ENCODE data around the gene S100A11. TPM values are rescaled to one million over a fixed set of nuclear protein-coding genes. Genes with fewer than 3 reads are reported as not detected.

S100A11 gene
- total and polyA plus RNA-seq, 9 of the 15 experiments (the other 6 are each of a cell fraction or from before 2014, with no cell fraction given), result 131 to 808 (median 235) TPM

DNA sequence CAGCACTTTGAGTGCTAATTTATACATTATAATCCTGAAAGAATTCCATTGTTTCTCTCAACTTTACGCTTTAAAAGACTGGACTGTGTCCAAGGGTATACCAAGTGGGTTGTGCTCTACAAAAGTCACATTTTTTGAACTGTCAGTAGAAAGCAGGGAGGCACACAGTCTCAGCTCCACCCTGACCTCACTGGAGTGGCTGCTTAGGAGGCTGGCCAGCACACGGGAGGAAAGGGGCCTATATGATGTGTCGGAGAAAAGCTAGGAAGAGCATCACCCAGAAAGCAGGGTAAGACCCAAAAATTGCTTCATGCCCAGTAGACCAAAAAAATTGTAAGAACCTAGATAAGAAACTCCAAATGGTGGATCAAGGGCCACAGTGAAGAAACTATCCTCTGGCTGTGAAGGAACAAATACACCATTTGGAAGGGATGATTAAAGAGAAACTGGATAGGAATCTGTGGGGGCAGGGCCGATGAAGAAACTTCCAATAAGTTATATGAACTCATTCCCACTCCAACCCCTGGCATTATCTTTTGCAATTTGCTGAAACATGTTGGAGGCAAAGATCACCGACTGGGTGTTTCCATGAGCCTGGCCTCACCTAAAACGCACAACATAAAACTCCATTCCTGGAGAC is 45.0 kb downstream of the S100A11 start:
- POLR2A ChIA-PET, result interaction anchor here (0.8 to 1.1 kb wide), 2 partner anchors 16 to 24 kb away, joined by 3 read pairs; no protein-coding TSS in a partner anchor
- Histone ChIP-seq H3K4me3 (no peak overlapping the region), H3K4me2 (ENCODE audit: insufficient read depth, low read length) (peak overlapping the region; percentile 77), H3K36me3 (ENCODE audit: control insufficient read depth, insufficient read depth, low read length) (no peaks in the 10 kb centered on the region), H3K27ac (ENCODE audit: extremely low read depth, low read depth, low read length) (no peak overlapping the region), H3K9me1 (ENCODE audit: control insufficient read depth, insufficient read depth, low read length) (no peaks in the 10 kb centered on the region), H3K27me3 (ENCODE audit: control insufficient read depth in 2 of 2, insufficient read depth in 2 of 2, low read length in 2 of 2) (peaks cover 27 to 51% of the 10 kb centered on the region in 2 experiments), H3K4me1 (replicated peaks in 1 of 2; ENCODE audit: control insufficient read depth in 2 of 2, insufficient read depth in 2 of 2, low read length in 2 of 2) (peaks cover 15 to 26% of the 10 kb centered on the region in 2 experiments), H2AFZ (ENCODE audit: low read depth, low read length) (peak overlapping the region; percentile 72; the same call in 1 of the 2 replicates), H3K9me3 (replicated peaks; ENCODE audit: control insufficient read depth, insufficient read depth, low read depth, low read length) (no peaks in the 10 kb centered on the region), H3K79me2 (ENCODE audit: control insufficient read depth, insufficient read depth, low read length) (no peaks in the 10 kb centered on the region), H3K9ac (ENCODE audit: insufficient read depth in 1 of 2, low read depth in 2 of 2, low read length in 2 of 2) (no peak overlapping the region), H4K20me1 (replicated peaks; ENCODE audit: control insufficient read depth, insufficient read depth, low read length) (peaks cover 4% of the 10 kb centered on the region; the same call in 1 of the 2 replicates)
- DNase-seq (ENCODE audit: extremely low read depth in 1 of 4, low spot score in 3 of 4) (no peak), ATAC-seq (no peak), FAIRE-seq (no peak)
- 12% methylated on average over 6 of the region's 6 CpGs for WGBS (ENCODE audit: insufficient coverage, low coverage, missing lambda C conversion rate)
- intact Hi-C loops (cut with micrococcal nuclease), result no loop called here
- CTCF ChIA-PET (ENCODE audit: low intra/inter-chr PET ratio), result interaction anchor here (1.4 kb wide), 1 partner anchor 24 kb away, joined by 3 read pairs; no protein-coding TSS in a partner anchor
- in situ Hi-C loops (cut with MboI), result no loop called here
- TF ChIP-seq ELF4 (CRISPR knock-in tag; IDR thresholded peaks at IDR 0.05), result no peak
- no peak for TF ChIP-seq TCFL5 (CRISPR knock-in tag; conservative IDR thresholded peaks at IDR 0.05)
- TF ChIP-seq CBX2 (IDR thresholded peaks at IDR 0.05; ENCODE audit: insufficient read depth, low read length, poor library complexity, severe bottlenecking), result peak; percentile 98
- no TSS peak for BruUV-seq (replicated peaks)

DNA sequence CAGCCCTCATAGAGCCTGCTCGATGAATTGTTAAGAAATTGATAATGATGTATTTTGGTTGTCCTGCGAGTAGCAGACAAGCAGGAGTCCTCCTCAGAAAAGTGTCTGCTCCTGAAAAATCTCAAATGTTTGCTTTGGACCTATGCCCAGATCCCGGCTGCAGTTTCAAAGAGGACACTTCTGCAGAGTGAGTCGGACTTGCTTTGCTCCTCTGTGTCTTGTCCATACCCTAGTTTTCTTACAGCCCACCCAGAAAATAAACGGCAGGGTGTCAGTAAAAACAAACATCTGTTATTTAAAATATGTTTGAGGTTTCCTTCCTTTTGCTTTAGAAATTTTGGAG is 46.0 kb downstream of the S100A11 start:
- POLR2A ChIA-PET, result interaction anchor here (0.8 to 1.0 kb wide), 3 partner anchors 11 to 54 kb away, joined by 3 read pairs; no protein-coding TSS in a partner anchor
- no peak for DNase-seq (ENCODE audit: extremely low read depth in 1 of 4, low spot score in 3 of 4)
- H3K4me1 ChIP-seq (replicated peaks in 1 of 2; ENCODE audit: control insufficient read depth in 2 of 2, insufficient read depth in 2 of 2, low read length in 2 of 2), result peaks cover 15 to 26% of the 10 kb centered on the region in 2 experiments
- H3K27me3 ChIP-seq (ENCODE audit: control insufficient read depth in 2 of 2, insufficient read depth in 2 of 2, low read length in 2 of 2), result peaks cover 27 to 53% of the 10 kb centered on the region in 2 experiments
- H3K27ac ChIP-seq (ENCODE audit: extremely low read depth, low read depth, low read length), result no peak overlapping the region
- ATAC-seq, result no peak
- BruUV-seq (replicated peaks), result no TSS peak
- H4K20me1 ChIP-seq (replicated peaks; ENCODE audit: control insufficient read depth, insufficient read depth, low read length), result peaks cover 4% of the 10 kb centered on the region; the same call in 1 of the 2 replicates
- no peak overlapping the region for H2AFZ ChIP-seq (ENCODE audit: low read depth, low read length)
- no peaks in the 10 kb centered on the region for H3K9me1 ChIP-seq (ENCODE audit: control insufficient read depth, insufficient read depth, low read length)
- no peaks in the 10 kb centered on the region for H3K79me2 ChIP-seq (ENCODE audit: control insufficient read depth, insufficient read depth, low read length)
- FAIRE-seq, result no peak
- CTCF ChIA-PET (ENCODE audit: low intra/inter-chr PET ratio), result interaction anchor here (1.4 kb wide), 1 partner anchor 23 kb away, joined by 3 read pairs; no protein-coding TSS in a partner anchor
- no peak overlapping the region for H3K9ac ChIP-seq (ENCODE audit: insufficient read depth in 1 of 2, low read depth in 2 of 2, low read length in 2 of 2)
- WGBS (ENCODE audit: insufficient coverage, low coverage, missing lambda C conversion rate), result 0% methylated on average over 5 of the region's 5 CpGs
- H3K4me3 ChIP-seq, result no peak overlapping the region
- intact Hi-C loops (cut with micrococcal nuclease) (no loop called here), in situ Hi-C loops (cut with MboI) (no loop called here)
- H3K36me3 ChIP-seq (ENCODE audit: control insufficient read depth, insufficient read depth, low read length), result no peaks in the 10 kb centered on the region
- TF ChIP-seq NRF1 (conservative IDR thresholded peaks at IDR 0.05 in 1 of 2, IDR thresholded peaks at IDR 0.05 in 1 of 2), result no peak
- no peak for TF ChIP-seq ZNF324 (CRISPR knock-in tag; IDR thresholded peaks at IDR 0.05)
- TF ChIP-seq NFIC (IDR thresholded peaks at IDR 0.05), result peak; percentile 38; the same call in 1 of the 2 replicates
- no peak overlapping the region for H3K4me2 ChIP-seq (ENCODE audit: insufficient read depth, low read length)
- no peaks in the 10 kb centered on the region for H3K9me3 ChIP-seq (replicated peaks; ENCODE audit: control insufficient read depth, insufficient read depth, low read depth, low read length)
